ENCODE results near the gene RASA4B.

RASA4B gene

DNA sequence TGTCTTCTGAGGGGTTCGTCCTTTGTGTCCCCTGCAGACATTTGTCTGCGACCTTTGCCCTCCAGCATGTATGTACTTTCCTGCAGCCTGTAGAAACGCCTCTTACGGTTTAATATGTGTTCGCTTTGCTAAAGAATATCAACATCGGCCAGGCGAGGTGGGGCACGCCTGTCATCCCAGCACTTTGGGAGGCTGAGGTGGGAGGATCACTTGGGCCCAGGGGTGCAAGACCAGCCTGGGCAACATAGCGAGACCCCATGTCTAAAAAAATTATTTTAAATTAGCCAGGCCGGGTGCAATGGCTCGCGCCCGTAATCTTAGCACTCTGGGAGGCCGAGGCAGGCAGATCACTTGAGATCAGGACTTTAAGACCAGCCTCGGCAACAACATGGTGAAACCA, 68.4 kb downstream of the RASA4B start:
- H3K4me3 ChIP-seq (replicated peaks; ENCODE audit: low read depth, low read length) = no peak overlapping the region
- TF ChIP-seq, protein P1, sequence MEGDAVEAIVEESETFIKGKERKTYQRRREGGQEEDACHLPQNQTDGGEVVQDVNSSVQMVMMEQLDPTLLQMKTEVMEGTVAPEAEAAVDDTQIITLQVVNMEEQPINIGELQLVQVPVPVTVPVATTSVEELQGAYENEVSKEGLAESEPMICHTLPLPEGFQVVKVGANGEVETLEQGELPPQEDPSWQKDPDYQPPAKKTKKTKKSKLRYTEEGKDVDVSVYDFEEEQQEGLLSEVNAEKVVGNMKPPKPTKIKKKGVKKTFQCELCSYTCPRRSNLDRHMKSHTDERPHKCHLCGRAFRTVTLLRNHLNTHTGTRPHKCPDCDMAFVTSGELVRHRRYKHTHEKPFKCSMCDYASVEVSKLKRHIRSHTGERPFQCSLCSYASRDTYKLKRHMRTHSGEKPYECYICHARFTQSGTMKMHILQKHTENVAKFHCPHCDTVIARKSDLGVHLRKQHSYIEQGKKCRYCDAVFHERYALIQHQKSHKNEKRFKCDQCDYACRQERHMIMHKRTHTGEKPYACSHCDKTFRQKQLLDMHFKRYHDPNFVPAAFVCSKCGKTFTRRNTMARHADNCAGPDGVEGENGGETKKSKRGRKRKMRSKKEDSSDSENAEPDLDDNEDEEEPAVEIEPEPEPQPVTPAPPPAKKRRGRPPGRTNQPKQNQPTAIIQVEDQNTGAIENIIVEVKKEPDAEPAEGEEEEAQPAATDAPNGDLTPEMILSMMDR (IDR thresholded peaks at IDR 0.05; ENCODE audit: low read depth, low read length, missing control alignments) = no peak
- DNase-seq (ENCODE audit: extremely low read depth, low read depth) = no peak

DNA sequence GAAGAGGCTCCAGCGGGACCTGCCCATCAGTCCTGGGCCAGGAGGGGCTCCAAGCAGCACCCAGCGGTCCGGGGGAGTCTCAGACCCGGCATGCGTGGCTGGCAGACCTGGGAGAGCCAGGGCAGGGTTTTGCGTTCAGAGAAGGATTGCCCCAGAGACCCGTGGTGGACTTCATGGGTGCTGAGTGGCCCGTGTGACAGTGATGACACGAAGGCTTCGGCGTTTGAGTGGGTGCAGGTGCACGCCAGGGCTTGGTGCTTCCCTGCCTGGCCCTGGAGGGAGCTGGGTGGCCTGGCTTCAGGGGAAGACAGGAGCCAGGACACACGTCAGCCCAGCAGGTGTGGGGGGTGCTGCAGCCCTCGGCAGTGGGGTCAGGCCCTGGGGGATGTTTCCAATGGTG, 70.3 kb downstream of the RASA4B start:
- no peak for DNase-seq (ENCODE audit: extremely low read depth, low read depth)
- TF ChIP-seq, protein P1 (IDR thresholded peaks at IDR 0.05; ENCODE audit: low read depth, low read length, missing control alignments) = no peak
- no peak overlapping the region for H3K4me3 ChIP-seq (replicated peaks; ENCODE audit: low read depth, low read length)

DNA sequence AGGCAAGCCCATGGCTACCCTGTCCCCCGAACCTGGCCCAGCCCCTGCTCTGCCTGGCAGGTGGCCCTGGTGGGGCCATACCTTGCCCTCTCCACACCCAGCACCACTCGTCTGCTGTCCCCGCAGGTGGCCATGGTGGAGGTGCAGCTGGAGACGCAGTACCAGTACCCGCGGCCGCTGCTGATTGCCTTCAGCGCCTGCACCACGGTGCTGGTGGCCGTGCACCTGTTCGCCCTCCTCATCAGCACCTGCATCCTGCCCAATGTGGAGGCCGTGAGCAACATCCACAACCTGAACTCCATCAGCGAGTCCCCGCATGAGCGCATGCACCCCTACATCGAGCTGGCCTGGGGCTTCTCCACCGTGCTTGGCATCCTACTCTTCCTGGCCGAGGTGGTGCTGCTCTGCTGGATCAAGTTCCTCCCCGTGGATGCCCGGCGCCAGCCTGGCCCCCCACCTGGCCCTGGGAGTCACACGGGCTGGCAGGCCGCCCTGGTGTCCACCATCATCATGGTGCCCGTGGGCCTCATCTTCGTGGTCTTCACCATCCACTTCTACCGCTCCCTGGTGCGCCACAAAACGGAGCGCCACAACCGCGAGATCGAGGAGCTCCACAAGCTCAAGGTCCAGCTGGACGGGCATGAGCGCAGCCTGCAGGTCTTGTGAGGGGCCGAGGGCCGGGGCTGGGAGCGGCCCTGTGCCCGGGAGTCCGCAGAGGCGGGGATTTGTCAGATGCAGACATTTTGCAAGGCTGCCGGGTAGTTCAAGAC, 71.0 kb downstream of the RASA4B start:
- H3K4me3 ChIP-seq (replicated peaks; ENCODE audit: low read depth, low read length) = no peak overlapping the region
- TF ChIP-seq, protein P1 (IDR thresholded peaks at IDR 0.05; ENCODE audit: low read depth, low read length, missing control alignments) = no peak
- no peak for DNase-seq (ENCODE audit: extremely low read depth, low read depth)

DNA sequence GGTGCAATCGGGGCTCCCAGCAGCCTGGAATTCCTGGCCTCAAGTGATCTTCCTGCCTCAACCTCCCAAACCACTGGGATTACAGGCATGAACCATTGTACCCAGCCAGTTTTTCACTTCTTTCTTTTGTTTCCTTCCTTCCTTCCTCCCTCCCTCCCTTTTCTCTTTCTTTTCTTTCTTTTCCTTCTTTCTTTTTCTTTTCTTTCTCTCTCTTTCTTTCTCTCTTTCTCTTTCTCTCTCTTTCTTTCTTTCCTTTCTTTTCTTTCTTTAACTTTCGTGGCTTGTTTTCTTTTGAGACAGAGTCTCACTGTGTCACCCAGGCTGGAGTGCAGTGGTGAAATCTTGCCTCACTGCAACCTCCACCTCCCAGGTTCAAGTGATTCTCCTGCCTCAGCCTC, 71.9 kb downstream of the RASA4B start:
- TF ChIP-seq, protein P1 (IDR thresholded peaks at IDR 0.05; ENCODE audit: low read depth, low read length, missing control alignments) = no peak
- H3K4me3 ChIP-seq (replicated peaks; ENCODE audit: low read depth, low read length) = no peak overlapping the region
- DNase-seq (ENCODE audit: extremely low read depth, low read depth) = no peak

DNA sequence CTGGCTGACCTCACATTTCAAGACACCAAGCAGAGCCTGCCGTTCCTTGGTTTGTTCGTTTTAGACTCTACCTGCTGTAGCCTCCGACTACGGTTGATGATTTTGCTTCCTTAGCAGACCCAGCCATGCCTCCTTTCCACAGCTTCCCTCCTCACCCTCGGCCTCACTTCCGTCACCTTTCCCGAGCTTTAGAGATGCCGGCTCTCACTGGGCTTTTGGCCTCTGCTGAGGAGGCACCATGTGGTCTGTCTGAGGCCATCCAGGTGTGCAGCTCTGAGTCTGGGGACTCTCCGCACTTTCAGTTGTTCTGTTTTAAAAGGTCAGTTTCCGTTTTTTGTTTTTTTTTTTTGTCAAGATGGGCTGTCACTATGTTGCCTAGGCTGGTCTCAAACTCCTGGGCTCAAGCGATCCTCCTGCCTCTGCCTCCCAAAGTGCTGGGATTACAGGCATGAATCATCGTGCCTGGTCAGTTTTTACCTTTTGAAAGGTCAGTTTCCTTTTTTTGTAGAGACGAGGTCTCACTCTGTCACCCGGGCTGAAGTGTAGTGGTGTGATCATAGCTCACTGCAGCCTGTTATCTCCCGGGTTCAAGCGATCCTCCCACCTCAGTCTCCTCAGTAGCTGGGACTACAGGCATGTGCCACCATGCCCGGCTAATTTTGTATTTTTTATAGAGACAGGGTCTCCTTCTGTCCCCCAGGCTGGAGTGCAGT, 72.5 kb downstream of the RASA4B start:
- H3K4me3 ChIP-seq (replicated peaks; ENCODE audit: low read depth, low read length) = no peak overlapping the region
- TF ChIP-seq, protein P1 (IDR thresholded peaks at IDR 0.05; ENCODE audit: low read depth, low read length, missing control alignments) = no peak
- DNase-seq (ENCODE audit: extremely low read depth, low read depth) = no peak

DNA sequence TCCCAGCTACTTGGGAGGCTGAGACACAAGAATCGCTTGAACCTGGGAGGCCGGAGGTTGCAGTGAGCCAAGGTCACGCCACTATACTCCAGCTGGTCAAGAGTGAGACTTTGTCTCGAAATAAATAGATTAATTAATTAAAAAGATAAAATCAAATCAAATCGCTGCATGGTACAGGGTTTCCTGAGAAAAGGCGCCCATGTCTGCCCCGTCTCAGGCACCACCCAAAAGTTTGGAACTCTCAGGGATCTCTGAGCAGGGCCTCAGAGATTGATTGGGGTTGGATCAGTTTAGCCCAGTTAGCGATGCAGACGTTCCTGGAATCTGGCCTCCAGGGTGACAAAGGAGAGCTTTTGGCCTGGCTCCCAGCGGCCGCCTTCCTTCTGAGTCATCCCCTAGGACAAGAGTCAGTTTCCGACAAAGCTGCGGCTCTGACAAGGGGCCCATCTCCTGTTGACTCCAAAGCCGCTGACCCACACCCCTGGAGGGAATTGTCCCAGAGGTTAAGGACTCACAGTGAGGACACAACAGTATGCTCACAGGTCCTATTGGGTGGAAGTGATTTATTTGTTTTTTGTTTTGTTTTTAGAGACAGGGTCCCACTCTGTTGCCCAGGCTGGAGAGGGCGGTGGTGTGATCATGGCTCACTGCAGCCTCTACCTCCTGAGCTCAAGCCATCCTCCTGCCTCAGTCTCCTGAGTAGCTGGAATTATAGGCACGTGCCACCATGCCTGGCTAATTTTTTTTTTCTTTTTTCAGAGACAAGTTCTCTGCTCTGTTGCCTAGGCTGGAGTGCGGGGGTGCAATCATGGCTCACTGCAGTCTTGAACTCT, 77.4 kb downstream of the RASA4B start:
- peak; percentile 47 for DNase-seq (ENCODE audit: extremely low read depth, low read depth)

More for the DNA sequence above, 77.4 kb downstream of the RASA4B start:
- TF ChIP-seq, protein P1 (IDR thresholded peaks at IDR 0.05; ENCODE audit: low read depth, low read length, missing control alignments) = no peak
- no peak overlapping the region for H3K4me3 ChIP-seq (replicated peaks; ENCODE audit: low read depth, low read length)
